ENCODE data around the gene SEC14L3. TPM values are rescaled to one million over a fixed set of nuclear protein-coding genes. Genes with fewer than 3 reads are reported as not detected.

SEC14L3 gene
- total and polyA plus RNA-seq, 4 donors: 0.14 TPM; not detected in 3

GRCh38 chr22:30435674-30436126, 36.1 kb downstream of the SEC14L3 start:
- no peak for DNase-seq (ENCODE audit: low read depth in 4 of 6, low spot score in 6 of 6)
- Histone ChIP-seq H3K36me3 (ENCODE audit: control insufficient read depth, insufficient read depth, low read length) (no peaks in the 10 kb centered on the region), H3K27me3 (ENCODE audit: control insufficient read depth, insufficient read depth, low read length) (no peaks in the 10 kb centered on the region), H3K9me3 (ENCODE audit: control insufficient read depth, insufficient read depth, low read length) (no peaks in the 10 kb centered on the region), H3K4me1 (ENCODE audit: control insufficient read depth, insufficient read depth, low read length) (peaks cover 8% of the 10 kb centered on the region), H3K27ac (ENCODE audit: low read depth, low read length) (no peak overlapping the region), H3K4me3 (ENCODE audit: low read depth, low read length) (no peak overlapping the region)
- WGBS (ENCODE audit: insufficient coverage): 77% methylated on average over 6 of the region's 6 CpGs

GRCh38 chr22:30434843-30435242, 37.0 kb downstream of the SEC14L3 start:
- H3K4me3 ChIP-seq (ENCODE audit: low read depth, low read length): no peak overlapping the region
- H3K27ac ChIP-seq (ENCODE audit: low read depth, low read length): no peak overlapping the region
- no peaks in the 10 kb centered on the region for H3K36me3 ChIP-seq (ENCODE audit: control insufficient read depth, insufficient read depth, low read length)
- no peaks in the 10 kb centered on the region for H3K9me3 ChIP-seq (ENCODE audit: control insufficient read depth, insufficient read depth, low read length)
- WGBS (ENCODE audit: insufficient coverage): 43% methylated on average over 1 of the region's 1 CpG
- peaks cover 8% of the 10 kb centered on the region for H3K4me1 ChIP-seq (ENCODE audit: control insufficient read depth, insufficient read depth, low read length)
- DNase-seq (ENCODE audit: low read depth in 4 of 6, low spot score in 6 of 6): no peak
- no peaks in the 10 kb centered on the region for H3K27me3 ChIP-seq (ENCODE audit: control insufficient read depth, insufficient read depth, low read length)

GRCh38 chr22:30433773-30434172, 38.0 kb downstream of the SEC14L3 start:
- no peak overlapping the region for H3K4me3 ChIP-seq (ENCODE audit: low read depth, low read length)
- DNase-seq (ENCODE audit: low read depth in 4 of 6, low spot score in 6 of 6): no peak
- H3K9me3 ChIP-seq (ENCODE audit: control insufficient read depth, insufficient read depth, low read length): no peaks in the 10 kb centered on the region
- peaks cover 7% of the 10 kb centered on the region for H3K36me3 ChIP-seq (ENCODE audit: control insufficient read depth, insufficient read depth, low read length)
- no peaks in the 10 kb centered on the region for H3K27me3 ChIP-seq (ENCODE audit: control insufficient read depth, insufficient read depth, low read length)
- no peak overlapping the region for H3K27ac ChIP-seq (ENCODE audit: low read depth, low read length)
- peaks cover 8% of the 10 kb centered on the region for H3K4me1 ChIP-seq (ENCODE audit: control insufficient read depth, insufficient read depth, low read length)
- WGBS (ENCODE audit: insufficient coverage): 88% methylated on average over 1 of the region's 1 CpG

GRCh38 chr22:30433227-30433626, 38.6 kb downstream of the SEC14L3 start:
- Histone ChIP-seq H3K27me3 (ENCODE audit: control insufficient read depth, insufficient read depth, low read length) (no peaks in the 10 kb centered on the region), H3K9me3 (ENCODE audit: control insufficient read depth, insufficient read depth, low read length) (no peaks in the 10 kb centered on the region), H3K4me1 (ENCODE audit: control insufficient read depth, insufficient read depth, low read length) (peaks cover 8% of the 10 kb centered on the region), H3K27ac (ENCODE audit: low read depth, low read length) (no peak overlapping the region), H3K4me3 (ENCODE audit: low read depth, low read length) (no peak overlapping the region), H3K36me3 (ENCODE audit: control insufficient read depth, insufficient read depth, low read length) (peaks cover 12% of the 10 kb centered on the region)
- no peak for DNase-seq (ENCODE audit: low read depth in 4 of 6, low spot score in 6 of 6)
- WGBS (ENCODE audit: insufficient coverage): 94% methylated on average over 3 of the region's 3 CpGs

GRCh38 chr22:30432520-30432919, 39.3 kb downstream of the SEC14L3 start:
- no peak overlapping the region for H3K27ac ChIP-seq (ENCODE audit: low read depth, low read length)
- H3K4me3 ChIP-seq (ENCODE audit: low read depth, low read length): no peak overlapping the region
- H3K27me3 ChIP-seq (ENCODE audit: control insufficient read depth, insufficient read depth, low read length): no peaks in the 10 kb centered on the region
- peaks cover 14% of the 10 kb centered on the region for H3K36me3 ChIP-seq (ENCODE audit: control insufficient read depth, insufficient read depth, low read length)
- WGBS (ENCODE audit: insufficient coverage): 25% methylated on average over 1 of the region's 2 CpGs
- peaks cover 8% of the 10 kb centered on the region for H3K4me1 ChIP-seq (ENCODE audit: control insufficient read depth, insufficient read depth, low read length)
- DNase-seq (ENCODE audit: low read depth in 4 of 6, low spot score in 6 of 6): no peak
- no peaks in the 10 kb centered on the region for H3K9me3 ChIP-seq (ENCODE audit: control insufficient read depth, insufficient read depth, low read length)

- Histone ChIP-seq H3K4me1 (ENCODE audit: control insufficient read depth, insufficient read depth, low read length) (peaks cover 10% of the 10 kb centered on the region), H3K4me3 (ENCODE audit: low read depth, low read length) (no peak overlapping the region), H3K9me3 (ENCODE audit: control insufficient read depth, insufficient read depth, low read length) (no peaks in the 10 kb centered on the region), H3K36me3 (ENCODE audit: control insufficient read depth, insufficient read depth, low read length) (peaks cover 18% of the 10 kb centered on the region), H3K27me3 (ENCODE audit: control insufficient read depth, insufficient read depth, low read length) (no peaks in the 10 kb centered on the region), H3K27ac (ENCODE audit: low read depth, low read length) (no peak overlapping the region)
- DNase-seq (ENCODE audit: low read depth in 4 of 6, low spot score in 6 of 6): no peak
- WGBS (ENCODE audit: insufficient coverage): 93% methylated on average over 2 of the region's 4 CpGs
These were observed 39.7 kb downstream of the SEC14L3 start for GRCh38 chr22:30432096-30432495.

- H3K27me3 ChIP-seq (ENCODE audit: control insufficient read depth, insufficient read depth, low read length): no peaks in the 10 kb centered on the region
- H3K4me3 ChIP-seq (ENCODE audit: low read depth, low read length): no peak overlapping the region
- H3K4me1 ChIP-seq (ENCODE audit: control insufficient read depth, insufficient read depth, low read length): peaks cover 21% of the 10 kb centered on the region
- H3K9me3 ChIP-seq (ENCODE audit: control insufficient read depth, insufficient read depth, low read length): no peaks in the 10 kb centered on the region
- H3K27ac ChIP-seq (ENCODE audit: low read depth, low read length): no peak overlapping the region
- WGBS (ENCODE audit: insufficient coverage): 75% methylated on average over 2 of the region's 4 CpGs
- no peak for DNase-seq (ENCODE audit: low read depth in 4 of 6, low spot score in 6 of 6)
- H3K36me3 ChIP-seq (ENCODE audit: control insufficient read depth, insufficient read depth, low read length): peaks cover 21% of the 10 kb centered on the region
These were observed 40.9 kb downstream of the SEC14L3 start for GRCh38 chr22:30430933-30431332.

- whole genome bisulfite sequencing (ENCODE audit: insufficient coverage): 50% methylated on average over 4 of the region's 4 CpGs
- no peak overlapping the region for H3K4me3 ChIP-seq (ENCODE audit: low read depth, low read length)
- no peak for DNase-seq (ENCODE audit: low read depth in 4 of 6, low spot score in 6 of 6)
- peaks cover 21% of the 10 kb centered on the region for H3K36me3 ChIP-seq (ENCODE audit: control insufficient read depth, insufficient read depth, low read length)
- H3K9me3 ChIP-seq (ENCODE audit: control insufficient read depth, insufficient read depth, low read length): no peaks in the 10 kb centered on the region
- peaks cover 23% of the 10 kb centered on the region for H3K4me1 ChIP-seq (ENCODE audit: control insufficient read depth, insufficient read depth, low read length)
- H3K27me3 ChIP-seq (ENCODE audit: control insufficient read depth, insufficient read depth, low read length): no peaks in the 10 kb centered on the region
- H3K27ac ChIP-seq (ENCODE audit: low read depth, low read length): no peak overlapping the region
These were observed 41.9 kb downstream of the SEC14L3 start for GRCh38 chr22:30429887-30430286.

GRCh38 chr22:30427871-30428270, 43.9 kb downstream of the SEC14L3 start:
- no peaks in the 10 kb centered on the region for H3K27me3 ChIP-seq (ENCODE audit: control insufficient read depth, insufficient read depth, low read length)
- peaks cover 21% of the 10 kb centered on the region for H3K36me3 ChIP-seq (ENCODE audit: control insufficient read depth, insufficient read depth, low read length)
- no CpG with 5 or more reads among the region's 1 CpG for WGBS (ENCODE audit: insufficient coverage)
- no peak overlapping the region for H3K27ac ChIP-seq (ENCODE audit: low read depth, low read length)
- DNase-seq (ENCODE audit: low read depth in 4 of 6, low spot score in 6 of 6): peak in 1 of 6 donors; percentile 11
- no peak overlapping the region for H3K4me3 ChIP-seq (ENCODE audit: low read depth, low read length)
- H3K9me3 ChIP-seq (ENCODE audit: control insufficient read depth, insufficient read depth, low read length): no peaks in the 10 kb centered on the region
- H3K4me1 ChIP-seq (ENCODE audit: control insufficient read depth, insufficient read depth, low read length): peaks cover 41% of the 10 kb centered on the region

- 61% methylated on average over 23 of the region's 29 CpGs for WGBS (ENCODE audit: insufficient coverage)
- H3K27ac ChIP-seq (ENCODE audit: low read depth, low read length): no peak overlapping the region
These were observed 45.1 kb downstream of the SEC14L3 start for GRCh38 chr22:30426388-30427353.

More at GRCh38 chr22:30426388-30427353, 45.1 kb downstream of the SEC14L3 start:
- DNase-seq (ENCODE audit: low read depth in 4 of 6, low spot score in 6 of 6): peak in 2 of 6 donors; percentile 86 to 87
- Histone ChIP-seq H3K36me3 (ENCODE audit: control insufficient read depth, insufficient read depth, low read length) (peaks cover 21% of the 10 kb centered on the region), H3K4me3 (ENCODE audit: low read depth, low read length) (peak overlapping the region; percentile 69), H3K4me1 (ENCODE audit: control insufficient read depth, insufficient read depth, low read length) (peaks cover 51% of the 10 kb centered on the region), H3K9me3 (ENCODE audit: control insufficient read depth, insufficient read depth, low read length) (no peaks in the 10 kb centered on the region), H3K27me3 (ENCODE audit: control insufficient read depth, insufficient read depth, low read length) (no peaks in the 10 kb centered on the region)
